NCI-H460 (cell line): ENCODE measurements around the gene DYNAP. TPM values are rescaled to one million over a fixed set of nuclear protein-coding genes. Genes with fewer than 3 reads are reported as not detected.
A peak's percentile ranks its signal among the peaks of the same experiment; 100 is the strongest.

ENCODE experiments used
- DNase-seq: peaks from one replicate; pipeline ENCODE4 v3.0.0-alpha.2; 2016; ENCODE audit warnings: low read depth; ENCODE audit errors: extremely low read depth
- total RNA-seq: library from RNA; depleted of rRNA; stranded (reverse); fragments of >200 nt; shearing (Covaris generic); gene quantifications from 2 replicates; pipeline ENCODE4 v1.2.3, GENCODE V29; 2014; rRNA removed

DYNAP gene
- total RNA-seq, 1 experiment from 2014 or later = not detected

GRCh38 chr18:54630963-54631362, 39.9 kb downstream of the DYNAP start:
- no peak for DNase-seq

- no peak for DNase-seq
Measured at GRCh38 chr18:54636217-54636616, 45.2 kb downstream of the DYNAP start.

GRCh38 chr18:54641734-54642133, 50.7 kb downstream of the DYNAP start:
- DNase-seq = no peak

GRCh38 chr18:54647176-54647575, 56.1 kb downstream of the DYNAP start:
- peak; percentile 18 for DNase-seq

Other genes starting within 250 kb of the DYNAP start
- 0.46 and 0.57 TPM in 2 replicates for gene STARD6, start 233.4 kb upstream of the DYNAP start, total RNA-seq
- gene C18orf54, start 233.3 kb upstream of the DYNAP start, total RNA-seq = 4.8 and 5.7 TPM in 2 replicates
- gene RAB27B, start 237.2 kb downstream of the DYNAP start, total RNA-seq = 28.5 and 30.4 TPM in 2 replicates